ENCODE data around the gene CIDEA.

DNA sequence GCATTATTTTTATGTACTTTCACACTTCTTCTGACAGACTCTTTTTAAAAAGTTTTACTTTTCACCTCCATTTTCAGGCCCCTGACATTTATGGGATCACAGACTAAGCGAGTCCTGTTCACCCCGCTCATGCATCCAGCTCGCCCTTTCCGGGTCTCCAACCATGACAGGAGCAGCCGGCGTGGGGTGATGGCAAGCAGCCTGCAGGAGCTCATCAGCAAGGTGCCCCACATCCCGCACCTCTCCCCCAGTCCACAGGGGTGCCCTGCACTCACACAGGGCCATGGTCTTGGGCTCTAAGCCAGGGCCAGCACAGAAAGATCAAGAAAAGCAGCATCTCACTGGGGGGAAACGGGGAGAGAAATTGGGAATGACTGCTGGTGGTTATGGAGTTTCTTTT is 8.6 kb downstream of the CIDEA start:
- TF ChIP-seq TEAD4 (CRISPR knock-in tag; IDR thresholded peaks at IDR 0.05) (no peak), NFE2L1 (CRISPR knock-in tag; IDR thresholded peaks at IDR 0.05) (no peak), GABPB1 (CRISPR knock-in tag; IDR thresholded peaks at IDR 0.05) (no peak)
